ENCODE results near the gene CRYM. TPM values are rescaled to one million over a fixed set of nuclear protein-coding genes. Genes with fewer than 3 reads are reported as not detected.

Gene CRYM
- total and polyA plus RNA-seq, 4 donors, result 2.3 to 7.8 (median 7.0) TPM

GRCh38 chr16:21211486-21211885 lies 66.6 kb downstream of the CRYM start, which contains the start of gene ZP2:
ZP2 (minus strand) TSS chr16:21211574; CDS start chr16:21211547, 27 bp downstream.
- TF ChIP-seq MAX (IDR thresholded peaks at IDR 0.05), result no peak
- TF ChIP-seq SP1 (IDR thresholded peaks at IDR 0.05), result no peak
- TF ChIP-seq RXRA (IDR thresholded peaks at IDR 0.05), result no peak
- TF ChIP-seq HNF4A (conservative IDR thresholded peaks at IDR 0.05), result no peak
- TF ChIP-seq GABPA (IDR thresholded peaks at IDR 0.05 in 1 of 2, conservative IDR thresholded peaks at IDR 0.05 in 1 of 2), result no peak
- no peak for TF ChIP-seq ZBTB33 (IDR thresholded peaks at IDR 0.05)
- Histone ChIP-seq H3K27ac (ENCODE audit: low read depth in 1 of 2, low read length in 2 of 2) (no peak within 1 kb of the TSS), H3K9me3 (ENCODE audit: control insufficient read depth in 4 of 4, low read length in 3 of 4) (no peaks in the 10 kb centered on the region), H3K36me3 (ENCODE audit: control insufficient read depth in 4 of 4, insufficient read depth in 3 of 4, low read depth in 1 of 4, low read length in 3 of 4) (no peaks in the 10 kb centered on the region), H3K27me3 (ENCODE audit: control insufficient read depth in 4 of 4, insufficient read depth in 4 of 4, low read length in 3 of 4) (no peaks in the 10 kb centered on the region), H3K4me1 (ENCODE audit: control insufficient read depth in 4 of 4, insufficient read depth in 4 of 4, low read length in 3 of 4) (no peaks in the 10 kb centered on the region), H3K9ac (ENCODE audit: low read depth in 1 of 2, low read length in 2 of 2) (no peak within 1 kb of the TSS), H3K4me3 (ENCODE audit: low read depth in 1 of 3, low read length in 3 of 3) (no peak within 1 kb of the TSS)
- 80% methylated on average over 5 of the region's 5 CpGs for WGBS
- DNase-seq (ENCODE audit: low spot score), result no peak

Other genes starting within 250 kb of the CRYM start
- not detected for gene DNAH3, start 127.4 kb downstream of the CRYM start, total RNA-seq
- not detected for gene DNAH3, start 127.4 kb downstream of the CRYM start, polyA plus RNA-seq
- gene LDAF1, start 119.6 kb downstream of the CRYM start, total RNA-seq, result 1 to 10 TPM; 1.8 to 2.4 TPM
- gene LDAF1, start 119.6 kb downstream of the CRYM start, polyA plus RNA-seq, result 1 to 10 TPM; 1.2 to 1.6 TPM
- not detected for gene ZP2, start 66.7 kb downstream of the CRYM start, total RNA-seq
- gene ZP2, start 66.7 kb downstream of the CRYM start, polyA plus RNA-seq, result not detected
- 10 to 100 TPM in 1 of 2 donors, 1 to 10 TPM in 1; 9.2 to 13.6 TPM for gene ANKS4B, start 44.6 kb downstream of the CRYM start, total RNA-seq
- gene ANKS4B, start 44.6 kb downstream of the CRYM start, polyA plus RNA-seq, result 1 to 10 TPM; 5.7 to 8.3 TPM

All from liver (tissue), 9 donors.